Measurements from ENCODE around the gene LCOR. TPM values are rescaled to one million over a fixed set of nuclear protein-coding genes. Genes with fewer than 3 reads are reported as not detected.
A peak's percentile ranks its signal among the peaks of the same experiment; 100 is the strongest.

Gene LCOR
- total and polyA plus RNA-seq, 2 donors = 3.2 to 91.7 TPM

GRCh38 chr10:96830511-96831199 is 1.4 kb upstream of the LCOR start:
- Histone ChIP-seq H3K4me1 (ENCODE audit: insufficient read depth) (no peaks in the 10 kb centered on the region), H3K4me3 (ENCODE audit: low read depth, low read length) (no peak overlapping the region), H3K36me3 (ENCODE audit: insufficient read depth) (no peaks in the 10 kb centered on the region), H3K27ac (ENCODE audit: low read depth) (no peak overlapping the region)
- 38% methylated on average over 17 of the region's 17 CpGs for WGBS
- DNase-seq (ENCODE audit: extremely low spot score) = peak; percentile 32

- Histone ChIP-seq H3K4me1 (ENCODE audit: insufficient read depth) (peaks cover 1% of the 10 kb centered on the region), H3K4me3 (ENCODE audit: low read depth, low read length) (peak overlapping the region; percentile 83), H3K36me3 (ENCODE audit: insufficient read depth) (no peaks in the 10 kb centered on the region), H3K27ac (ENCODE audit: low read depth) (peak overlapping the region; percentile 95)
- WGBS = 21% methylated on average over 14 of the region's 14 CpGs
- peak; percentile 32 for DNase-seq (ENCODE audit: extremely low spot score)
These were observed 765 bp upstream of the LCOR start for GRCh38 chr10:96831200-96831866.

- under 1% methylated on average over 72 of the region's 72 CpGs for WGBS
- H3K4me1 ChIP-seq (ENCODE audit: insufficient read depth) = peaks cover 1% of the 10 kb centered on the region
- H3K4me3 ChIP-seq (ENCODE audit: low read depth, low read length) = peak overlapping the region; percentile 83
- peak overlapping the region; percentile 100 for H3K27ac ChIP-seq (ENCODE audit: low read depth)
- DNase-seq (ENCODE audit: extremely low spot score) = peak; percentile 45
- no peaks in the 10 kb centered on the region for H3K36me3 ChIP-seq (ENCODE audit: insufficient read depth)
These were observed 672 bp downstream of the LCOR start for GRCh38 chr10:96832721-96833219.

- DNase-seq (ENCODE audit: extremely low spot score) = peak; percentile 5
- WGBS = 1% methylated on average over 46 of the region's 46 CpGs
- Histone ChIP-seq H3K4me3 (ENCODE audit: low read depth, low read length) (peak overlapping the region; percentile 83), H3K27ac (ENCODE audit: low read depth) (peak overlapping the region; percentile 100), H3K36me3 (ENCODE audit: insufficient read depth) (no peaks in the 10 kb centered on the region), H3K4me1 (ENCODE audit: insufficient read depth) (peaks cover 1% of the 10 kb centered on the region)
These were observed 1.3 kb downstream of the LCOR start for GRCh38 chr10:96833220-96834001.

- Histone ChIP-seq H3K4me3 (ENCODE audit: low read depth, low read length) (peak overlapping the region; percentile 83), H3K4me1 (ENCODE audit: insufficient read depth) (peaks cover 1% of the 10 kb centered on the region), H3K36me3 (ENCODE audit: insufficient read depth) (no peaks in the 10 kb centered on the region), H3K27ac (ENCODE audit: low read depth) (no peak overlapping the region)
- WGBS = 54% methylated on average over 8 of the region's 8 CpGs
- DNase-seq (ENCODE audit: extremely low spot score) = no peak
These were observed 2.0 kb downstream of the LCOR start for GRCh38 chr10:96834120-96834519.

GRCh38 chr10:96835899-96836298 is 3.8 kb downstream of the LCOR start:
- Histone ChIP-seq H3K27ac (ENCODE audit: low read depth) (no peak overlapping the region), H3K36me3 (ENCODE audit: insufficient read depth) (no peaks in the 10 kb centered on the region), H3K4me3 (ENCODE audit: low read depth, low read length) (no peak overlapping the region), H3K4me1 (ENCODE audit: insufficient read depth) (peaks cover 2% of the 10 kb centered on the region)
- WGBS = 63% methylated on average over 1 of the region's 1 CpG
- no peak for DNase-seq (ENCODE audit: extremely low spot score)

GRCh38 chr10:96838529-96838928 is 6.4 kb downstream of the LCOR start:
- no peaks in the 10 kb centered on the region for H3K36me3 ChIP-seq (ENCODE audit: insufficient read depth)
- 72% methylated on average over 4 of the region's 4 CpGs for WGBS
- H3K4me1 ChIP-seq (ENCODE audit: insufficient read depth) = peaks cover 2% of the 10 kb centered on the region
- H3K27ac ChIP-seq (ENCODE audit: low read depth) = no peak overlapping the region
- no peak for DNase-seq (ENCODE audit: extremely low spot score)
- no peak overlapping the region for H3K4me3 ChIP-seq (ENCODE audit: low read depth, low read length)

- Histone ChIP-seq H3K4me1 (ENCODE audit: insufficient read depth) (peaks cover 1% of the 10 kb centered on the region), H3K36me3 (ENCODE audit: insufficient read depth) (no peaks in the 10 kb centered on the region), H3K4me3 (ENCODE audit: low read depth, low read length) (no peak overlapping the region), H3K27ac (ENCODE audit: low read depth) (no peak overlapping the region)
- WGBS = 76% methylated on average over 7 of the region's 7 CpGs
- no peak for DNase-seq (ENCODE audit: extremely low spot score)
These were observed 8.9 kb downstream of the LCOR start for GRCh38 chr10:96840841-96841518.

GRCh38 chr10:96842896-96843723 is 11.0 kb downstream of the LCOR start:
- H3K36me3 ChIP-seq (ENCODE audit: insufficient read depth) = no peaks in the 10 kb centered on the region
- WGBS = 85% methylated on average over 8 of the region's 8 CpGs
- no peak overlapping the region for H3K27ac ChIP-seq (ENCODE audit: low read depth)
- DNase-seq (ENCODE audit: extremely low spot score) = no peak
- H3K4me1 ChIP-seq (ENCODE audit: insufficient read depth) = peaks cover 1% of the 10 kb centered on the region
- no peak overlapping the region for H3K4me3 ChIP-seq (ENCODE audit: low read depth, low read length)

- no peak overlapping the region for H3K27ac ChIP-seq (ENCODE audit: low read depth)
- no peak overlapping the region for H3K4me3 ChIP-seq (ENCODE audit: low read depth, low read length)
- H3K4me1 ChIP-seq (ENCODE audit: insufficient read depth) = peaks cover 1% of the 10 kb centered on the region
- H3K36me3 ChIP-seq (ENCODE audit: insufficient read depth) = no peaks in the 10 kb centered on the region
- 75% methylated on average over 2 of the region's 2 CpGs for WGBS
- DNase-seq (ENCODE audit: extremely low spot score) = no peak
These were observed 11.7 kb downstream of the LCOR start for GRCh38 chr10:96843823-96844222.

- H3K27ac ChIP-seq (ENCODE audit: low read depth) = no peak overlapping the region
- H3K4me3 ChIP-seq (ENCODE audit: low read depth, low read length) = no peak overlapping the region
- no peaks in the 10 kb centered on the region for H3K36me3 ChIP-seq (ENCODE audit: insufficient read depth)
- 90% methylated on average over 1 of the region's 1 CpG for WGBS
- no peak for DNase-seq (ENCODE audit: extremely low spot score)
- no peaks in the 10 kb centered on the region for H3K4me1 ChIP-seq (ENCODE audit: insufficient read depth)
These were observed 14.3 kb downstream of the LCOR start for GRCh38 chr10:96846395-96846794.

GRCh38 chr10:96846926-96847325 is 14.8 kb downstream of the LCOR start:
- 90% methylated on average over 5 of the region's 5 CpGs for WGBS
- H3K27ac ChIP-seq (ENCODE audit: low read depth) = no peak overlapping the region
- no peaks in the 10 kb centered on the region for H3K36me3 ChIP-seq (ENCODE audit: insufficient read depth)
- no peaks in the 10 kb centered on the region for H3K4me1 ChIP-seq (ENCODE audit: insufficient read depth)
- no peak overlapping the region for H3K4me3 ChIP-seq (ENCODE audit: low read depth, low read length)
- no peak for DNase-seq (ENCODE audit: extremely low spot score)
